B cell (primary cell): ENCODE data around the gene CLEC2B. TPM values are rescaled to one million over a fixed set of nuclear protein-coding genes. Genes with fewer than 3 reads are reported as not detected.

Experiments
- ATAC-seq: fragments of 200-7000 bp; cut with Tn5 transposase; one replicate; pipeline ENCODE4 v1.10.0; 2021; ENCODE audit warnings: low read depth, mild to moderate bottlenecking, moderate number of reproducible peaks, moderate library complexity
- CTCF ChIA-PET: fragments of 350-600 bp; sonication (Branson Sonifier 250); formaldehyde crosslinking; loops from one replicate; lab custom pipeline; 2021; ENCODE audit warnings: antibody characterized with exemption, inconsistent platforms; lab: Charles Lee
- POLR2A ChIA-PET: fragments of 350-600 bp; sonication (Branson Sonifier 250); formaldehyde crosslinking; loops from one replicate; lab custom pipeline; 2021; ENCODE audit warnings: antibody characterized with exemption; lab: Charles Lee
- DNase-seq: peaks from one replicate; pipeline ENCODE4 v3.0.0; 2013
- H2AFZ ChIP-seq: 2 replicates; pipeline ENCODE4 v1.6.1; 2012; ENCODE audit warnings: mild to moderate bottlenecking, low read depth, low read length; ENCODE audit not compliant: insufficient read depth, poor library complexity, severe bottlenecking
- H3K27ac ChIP-seq, 2 donors: 1 replicate in 1 of 2; 2 replicates in 1 of 2; pipeline ENCODE4 v1.5.1; 2012 to 2013; ENCODE audit warnings: low read length in 2 of 2, mild to moderate bottlenecking in 2 of 2, moderate library complexity in 1 of 2
- H3K27me3 ChIP-seq, 4 experiments: fragments of 200-600 bp in 1 of 4; sonication (generic) in 1 of 4; replicated peaks in 1 of 4; 1 replicate in 2 of 4; 2 replicates in 2 of 4; pipeline versions ENCODE4 v1.6.1 to v1.7.0; 2013 to 2016; ENCODE audit warnings: low read length in 3 of 4, mild to moderate bottlenecking in 2 of 4, mixed read lengths in 1 of 4, moderate library complexity in 1 of 4; ENCODE audit not compliant: insufficient read depth in 4 of 4, control insufficient read depth in 3 of 4; ENCODE audit errors: control extremely low read depth in 1 of 4
- H3K36me3 ChIP-seq, 2 experiments: replicated peaks in 1 of 2; 1 replicate in 1 of 2; 2 replicates in 1 of 2; pipeline versions ENCODE4 v1.6.1 to v1.7.1; 2013; ENCODE audit warnings: low read length in 1 of 2; ENCODE audit not compliant: insufficient read depth in 2 of 2, control insufficient read depth in 1 of 2; ENCODE audit errors: control extremely low read depth in 1 of 2, extremely low read depth in 1 of 2
- H3K4me1 ChIP-seq, 2 donors: fragments of 200-600 bp in 1 of 2; sonication (generic) in 1 of 2; 1 replicate in 1 of 2; 2 replicates in 1 of 2; pipeline versions ENCODE4 v1.5.1 to v1.6.1; 2013 to 2017; ENCODE audit warnings: low read length in 2 of 2; ENCODE audit not compliant: control insufficient read depth in 2 of 2, insufficient read depth in 2 of 2
- H3K4me2 ChIP-seq: replicated peaks from 2 replicates; pipeline ENCODE3; 2012; ENCODE audit warnings: mild to moderate bottlenecking, low read depth, low read length; ENCODE audit not compliant: poor library complexity, severe bottlenecking
- H3K4me3 ChIP-seq, 5 experiments: fragments of 200-600 bp in 1 of 5; sonication (generic) in 1 of 5; 1 replicate in 3 of 5; 2 replicates in 2 of 5; pipeline versions ENCODE4 v1.5.1 to v1.7.0; 2011 to 2016; ENCODE audit warnings: low read length in 4 of 5, mild to moderate bottlenecking in 4 of 5, low read depth in 2 of 5, control low read depth in 1 of 5, moderate library complexity in 1 of 5; ENCODE audit not compliant: insufficient read depth in 1 of 5; ENCODE audit errors: control extremely low read depth in 1 of 5, extremely low read depth in 1 of 5
- H3K79me2 ChIP-seq: fragments of 200-600 bp; sonication (generic); one replicate; pipeline ENCODE4 v1.6.0; 2016; ENCODE audit warnings: low read length; ENCODE audit not compliant: control insufficient read depth, insufficient read depth
- H3K9ac ChIP-seq: fragments of 200-600 bp; sonication (generic); 2 replicates; pipeline ENCODE4 v1.6.1; 2017; ENCODE audit warnings: mild to moderate bottlenecking, low read length, moderate library complexity
- H3K9me3 ChIP-seq, 3 donors: one replicate each; pipeline versions ENCODE4 v1.6.1 to v1.7.1; 2013; ENCODE audit warnings: low read length in 2 of 3; ENCODE audit not compliant: control insufficient read depth in 2 of 3, insufficient read depth in 1 of 3; ENCODE audit errors: control extremely low read depth in 1 of 3
- H4K20me1 ChIP-seq: 2 replicates; pipeline ENCODE4 v1.6.0; 2012; ENCODE audit warnings: mild to moderate bottlenecking, low read length; ENCODE audit not compliant: insufficient read depth, control insufficient read depth, poor library complexity, severe bottlenecking
- H3K27ac Mint-ChIP-seq: one replicate; pipeline ENCODE4 v1.8.0; 2021; ENCODE audit warnings: mixed read lengths
- H3K27me3 Mint-ChIP-seq: one replicate; pipeline ENCODE4 v1.8.0; 2021; ENCODE audit warnings: mixed read lengths
- H3K4me1 Mint-ChIP-seq: one replicate; pipeline ENCODE4 v1.8.0; 2021; ENCODE audit warnings: mixed read lengths
- H3K4me3 Mint-ChIP-seq: one replicate; pipeline ENCODE4 v1.8.0; 2021; ENCODE audit warnings: mixed read lengths
- H3K9me3 Mint-ChIP-seq: one replicate; pipeline ENCODE4 v1.8.0; 2022; ENCODE audit warnings: mixed read lengths; ENCODE audit not compliant: insufficient read depth
- EZH2 ChIP-seq: IDR thresholded peaks from 2 replicates; pipeline ENCODE4 v1.6.1; 2012; ENCODE audit warnings: borderline replicate concordance, low read depth, mild to moderate bottlenecking, moderate library complexity, low read length; ENCODE audit not compliant: insufficient read depth, poor library complexity, severe bottlenecking
- WGBS: methylation state at CpG from one replicate; pipeline ENCODE4 v1.1.5; 2013; ENCODE audit warnings: missing lambda C conversion rate; ENCODE audit not compliant: insufficient coverage; 5-methylcytosine and 5-hydroxymethylcytosine counted together
- intact Hi-C: fragments of 100-400 bp; cut with micrococcal nuclease; formaldehyde crosslinking; loops from one replicate; pipeline ENCODE4 v1.10.0; 2022
- polyA plus RNA-seq: library from polyadenylated mRNA; depleted of rRNA; stranded (reverse); fragments of >200 nt; gene quantifications from 2 replicates; pipeline ENCODE4 v1.2.3, GENCODE V29; 2012
- total RNA-seq, 2 donors: library from RNA; stranded (reverse); fragments of 120-200 nt in 1 of 2; gene quantifications; 1 replicate in 1 of 2; 2 replicates in 1 of 2; pipeline versions ENCODE4 v1.2.3 to v1.2.4, GENCODE V29; 2013 to 2022
- TF ChIP-seq, protein P1 (sequence below): fragments of 200-600 bp; IDR thresholded peaks from one replicate; pipeline ENCODE4 v1.8.0; 2022; ENCODE audit warnings: antibody characterized with exemption, mild to moderate bottlenecking

CLEC2B gene
- total and polyA plus RNA-seq, 2 donors (not counting 1 experiment from before 2014, with no cell fraction given): 31.6 to 58.2 TPM

DNA sequence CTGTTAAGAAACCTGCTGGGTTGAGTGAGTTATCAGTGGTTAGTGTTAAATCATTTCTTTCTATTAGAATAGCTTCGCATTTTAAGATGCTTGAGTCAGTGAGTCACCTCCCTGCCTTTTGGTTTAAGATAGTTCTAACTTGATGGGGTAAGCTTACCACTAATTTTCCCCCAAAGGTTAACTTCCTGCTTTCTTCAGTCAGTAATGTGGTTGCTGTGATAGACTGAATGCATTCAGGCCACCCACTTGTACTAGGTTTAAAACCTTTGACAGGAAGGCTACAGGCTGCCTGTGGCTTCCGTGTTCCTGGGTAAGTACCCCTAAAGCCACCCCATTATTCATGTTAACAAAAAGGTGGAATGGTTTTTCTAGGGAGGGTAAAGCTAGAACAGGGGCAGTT lies 37.7 kb upstream of the CLEC2B start:
- Histone ChIP-seq H3K9ac (no peak overlapping the region), H3K4me2 (no peak overlapping the region), H4K20me1 (no peaks in the 10 kb centered on the region), H3K4me1 (peaks cover 3 to 4% of the 10 kb centered on the region in 2 donors), H3K9me3 (peaks cover 2 to 33% (median 32%) of the 10 kb centered on the region in 3 donors), H3K27me3 (no peaks in the 10 kb centered on the region), H3K4me3 (no peak overlapping the region), H2AFZ (no peak overlapping the region), H3K27ac (no peak overlapping the region), H3K79me2 (no peaks in the 10 kb centered on the region), H3K36me3 (no peaks in the 10 kb centered on the region)
- peaks cover 8% of the 10 kb centered on the region for H3K4me1 Mint-ChIP-seq
- no CpG with 5 or more reads among the region's 2 CpGs for WGBS
- DNase-seq: no peak
- CTCF ChIA-PET: interaction anchor here (0.6 to 2.2 kb wide), 8 partner anchors 10 to 157 kb away, joined by 3 to 8 read pairs (median 4); no protein-coding TSS in a partner anchor
- peaks cover 6% of the 10 kb centered on the region for H3K27me3 Mint-ChIP-seq
- no peak overlapping the region for H3K27ac Mint-ChIP-seq
- TF ChIP-seq, protein P1, sequence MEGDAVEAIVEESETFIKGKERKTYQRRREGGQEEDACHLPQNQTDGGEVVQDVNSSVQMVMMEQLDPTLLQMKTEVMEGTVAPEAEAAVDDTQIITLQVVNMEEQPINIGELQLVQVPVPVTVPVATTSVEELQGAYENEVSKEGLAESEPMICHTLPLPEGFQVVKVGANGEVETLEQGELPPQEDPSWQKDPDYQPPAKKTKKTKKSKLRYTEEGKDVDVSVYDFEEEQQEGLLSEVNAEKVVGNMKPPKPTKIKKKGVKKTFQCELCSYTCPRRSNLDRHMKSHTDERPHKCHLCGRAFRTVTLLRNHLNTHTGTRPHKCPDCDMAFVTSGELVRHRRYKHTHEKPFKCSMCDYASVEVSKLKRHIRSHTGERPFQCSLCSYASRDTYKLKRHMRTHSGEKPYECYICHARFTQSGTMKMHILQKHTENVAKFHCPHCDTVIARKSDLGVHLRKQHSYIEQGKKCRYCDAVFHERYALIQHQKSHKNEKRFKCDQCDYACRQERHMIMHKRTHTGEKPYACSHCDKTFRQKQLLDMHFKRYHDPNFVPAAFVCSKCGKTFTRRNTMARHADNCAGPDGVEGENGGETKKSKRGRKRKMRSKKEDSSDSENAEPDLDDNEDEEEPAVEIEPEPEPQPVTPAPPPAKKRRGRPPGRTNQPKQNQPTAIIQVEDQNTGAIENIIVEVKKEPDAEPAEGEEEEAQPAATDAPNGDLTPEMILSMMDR: no peak
- no peak for TF ChIP-seq EZH2
- intact Hi-C loops: no loop called here
- POLR2A ChIA-PET: no interaction called here
- no peak overlapping the region for H3K4me3 Mint-ChIP-seq
- peaks cover 15% of the 10 kb centered on the region for H3K9me3 Mint-ChIP-seq
- peak; percentile 51 for ATAC-seq

DNA sequence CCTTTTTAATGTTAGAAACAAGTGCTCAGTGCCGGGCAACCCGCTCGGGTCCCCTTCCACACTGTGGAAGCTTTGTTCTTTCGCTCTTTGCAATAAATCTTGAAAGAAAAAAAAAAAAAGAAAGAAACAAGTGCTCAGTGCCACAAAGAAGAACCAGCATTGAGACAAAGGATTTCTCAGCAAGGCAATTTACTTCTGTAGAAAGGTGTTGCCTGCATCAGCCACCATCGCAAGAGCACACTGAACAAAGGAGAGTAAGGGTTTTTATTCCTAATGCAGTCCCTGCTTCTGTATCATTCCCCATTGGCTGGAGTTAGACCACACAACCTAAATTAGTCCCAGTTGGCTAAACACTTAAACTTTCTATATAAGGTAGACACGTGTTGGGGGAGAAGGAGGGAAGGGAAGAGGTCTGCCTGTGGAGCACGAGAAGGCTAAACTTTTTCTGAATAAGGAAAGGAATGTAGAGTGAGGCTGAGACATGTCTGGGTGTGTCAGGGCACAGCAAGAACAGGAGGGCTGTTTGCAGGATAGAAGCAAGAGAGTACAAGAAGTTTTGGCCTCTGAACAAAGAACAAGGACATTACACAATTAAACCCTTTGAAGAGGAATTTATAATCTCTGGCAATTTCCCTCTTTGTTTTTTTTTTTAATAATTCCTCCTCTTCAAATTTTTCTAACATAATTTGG lies 33.5 kb upstream of the CLEC2B start:
- intact Hi-C loops: no loop called here
- CTCF ChIA-PET: no interaction called here

More for the DNA sequence above, 33.5 kb upstream of the CLEC2B start:
- no peaks in the 10 kb centered on the region for H3K36me3 ChIP-seq
- ATAC-seq (no peak), DNase-seq (no peak)
- no peaks in the 10 kb centered on the region for H3K79me2 ChIP-seq
- no peak overlapping the region for H3K4me3 Mint-ChIP-seq
- no peaks in the 10 kb centered on the region for H3K27me3 ChIP-seq
- peaks cover 2 to 16% (median 12%) of the 10 kb centered on the region in 3 donors for H3K9me3 ChIP-seq
- H3K27me3 Mint-ChIP-seq: peaks cover 8% of the 10 kb centered on the region
- H3K9ac ChIP-seq: no peak overlapping the region
- no peak overlapping the region for H3K27ac ChIP-seq
- H3K4me2 ChIP-seq: no peak overlapping the region
- no peak overlapping the region for H3K4me3 ChIP-seq
- no peak for TF ChIP-seq EZH2
- TF ChIP-seq, protein P1: no peak
- H3K27ac Mint-ChIP-seq: no peak overlapping the region
- no peak overlapping the region for H2AFZ ChIP-seq
- H3K4me1 ChIP-seq: peaks cover 3 to 4% of the 10 kb centered on the region in 2 donors
- peaks cover 9% of the 10 kb centered on the region for H3K9me3 Mint-ChIP-seq
- no peaks in the 10 kb centered on the region for H4K20me1 ChIP-seq
- peaks cover 8% of the 10 kb centered on the region for H3K4me1 Mint-ChIP-seq
- POLR2A ChIA-PET: no interaction called here
- WGBS: 96% methylated on average over 5 of the region's 7 CpGs
